ENCODE measurements around the gene XIRP2.

Gene XIRP2

GRCh38 chr2:167287212-167287611 is 398.9 kb downstream of the XIRP2 start:
- no peak for DNase-seq

GRCh38 chr2:167289651-167290410 is 401.6 kb downstream of the XIRP2 start:
- no peak for DNase-seq

- peak; percentile 31 to 93 (median 83) for DNase-seq
Observed at GRCh38 chr2:167292430-167293171, 404.3 kb downstream of the XIRP2 start, which contains the start of gene B3GALT1. B3GALT1 (plus strand) TSS chr2:167293001.

- peak in 38 of 56 donors; percentile 8 to 73 (median 48) for DNase-seq
Observed at GRCh38 chr2:167293172-167293781, 405.0 kb downstream of the XIRP2 start.

- DNase-seq, result peak in 41 of 56 donors; percentile 0 to 72 (median 34)
Observed at GRCh38 chr2:167293943-167294775, 405.9 kb downstream of the XIRP2 start.

GRCh38 chr2:167294776-167295140 is 406.5 kb downstream of the XIRP2 start:
- no peak for DNase-seq

GRCh38 chr2:167297292-167297691 is 409.0 kb downstream of the XIRP2 start:
- DNase-seq, result no peak

GRCh38 chr2:167298017-167298416 is 409.7 kb downstream of the XIRP2 start:
- DNase-seq, result no peak

All from nucleus accumbens (tissue), 56 donors.